GM12872 (cell line): Measurements from ENCODE around the gene NFKB2.

Source experiments
- TF ChIP-seq, protein P1 (sequence below): IDR thresholded peaks from 3 replicates; pipeline ENCODE4 v1.5.1; 2011; ENCODE audit warnings: low read depth, mild to moderate bottlenecking, low read length, moderate library complexity; ENCODE audit not compliant: insufficient read depth

Gene NFKB2

DNA sequence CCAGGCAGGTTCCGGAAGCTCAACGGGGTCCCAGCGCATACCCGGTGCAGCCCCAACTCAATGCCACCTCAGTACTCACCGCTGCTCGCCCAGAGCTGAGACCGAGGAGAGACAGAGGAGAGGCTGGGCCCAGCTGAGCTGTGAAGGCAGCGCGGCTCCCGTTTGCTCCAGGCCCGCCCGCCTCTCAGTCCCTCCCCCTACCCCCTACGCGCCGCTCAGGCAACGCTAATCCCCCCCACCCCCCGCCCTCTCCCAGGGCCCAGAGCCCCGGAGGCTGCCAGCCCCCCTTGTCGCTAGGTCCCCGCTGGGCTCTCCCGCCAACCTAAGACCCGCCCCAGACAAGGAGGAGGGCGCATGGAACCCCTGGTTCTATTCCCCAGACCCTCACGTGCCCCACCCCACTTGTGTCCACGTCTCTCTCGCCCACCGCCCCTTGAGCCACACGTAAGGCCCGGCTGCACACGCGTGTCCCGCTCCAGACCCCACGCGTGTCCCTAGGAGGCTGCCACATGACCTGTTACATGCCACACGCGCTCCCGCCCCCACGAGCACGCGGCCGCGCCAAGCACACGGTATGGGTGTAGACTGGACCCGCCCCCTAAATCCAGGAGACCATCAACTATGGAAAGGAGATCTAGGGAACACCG is 23.2 kb downstream of the NFKB2 start, which contains the start of gene PSD:
Gene PSD (minus strand): TSS at position 164 of the 647 bp plus-strand sequence. CDS start 1,747 bp downstream, outside the sequence.
- TF ChIP-seq, protein P1, sequence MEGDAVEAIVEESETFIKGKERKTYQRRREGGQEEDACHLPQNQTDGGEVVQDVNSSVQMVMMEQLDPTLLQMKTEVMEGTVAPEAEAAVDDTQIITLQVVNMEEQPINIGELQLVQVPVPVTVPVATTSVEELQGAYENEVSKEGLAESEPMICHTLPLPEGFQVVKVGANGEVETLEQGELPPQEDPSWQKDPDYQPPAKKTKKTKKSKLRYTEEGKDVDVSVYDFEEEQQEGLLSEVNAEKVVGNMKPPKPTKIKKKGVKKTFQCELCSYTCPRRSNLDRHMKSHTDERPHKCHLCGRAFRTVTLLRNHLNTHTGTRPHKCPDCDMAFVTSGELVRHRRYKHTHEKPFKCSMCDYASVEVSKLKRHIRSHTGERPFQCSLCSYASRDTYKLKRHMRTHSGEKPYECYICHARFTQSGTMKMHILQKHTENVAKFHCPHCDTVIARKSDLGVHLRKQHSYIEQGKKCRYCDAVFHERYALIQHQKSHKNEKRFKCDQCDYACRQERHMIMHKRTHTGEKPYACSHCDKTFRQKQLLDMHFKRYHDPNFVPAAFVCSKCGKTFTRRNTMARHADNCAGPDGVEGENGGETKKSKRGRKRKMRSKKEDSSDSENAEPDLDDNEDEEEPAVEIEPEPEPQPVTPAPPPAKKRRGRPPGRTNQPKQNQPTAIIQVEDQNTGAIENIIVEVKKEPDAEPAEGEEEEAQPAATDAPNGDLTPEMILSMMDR = no peak

DNA sequence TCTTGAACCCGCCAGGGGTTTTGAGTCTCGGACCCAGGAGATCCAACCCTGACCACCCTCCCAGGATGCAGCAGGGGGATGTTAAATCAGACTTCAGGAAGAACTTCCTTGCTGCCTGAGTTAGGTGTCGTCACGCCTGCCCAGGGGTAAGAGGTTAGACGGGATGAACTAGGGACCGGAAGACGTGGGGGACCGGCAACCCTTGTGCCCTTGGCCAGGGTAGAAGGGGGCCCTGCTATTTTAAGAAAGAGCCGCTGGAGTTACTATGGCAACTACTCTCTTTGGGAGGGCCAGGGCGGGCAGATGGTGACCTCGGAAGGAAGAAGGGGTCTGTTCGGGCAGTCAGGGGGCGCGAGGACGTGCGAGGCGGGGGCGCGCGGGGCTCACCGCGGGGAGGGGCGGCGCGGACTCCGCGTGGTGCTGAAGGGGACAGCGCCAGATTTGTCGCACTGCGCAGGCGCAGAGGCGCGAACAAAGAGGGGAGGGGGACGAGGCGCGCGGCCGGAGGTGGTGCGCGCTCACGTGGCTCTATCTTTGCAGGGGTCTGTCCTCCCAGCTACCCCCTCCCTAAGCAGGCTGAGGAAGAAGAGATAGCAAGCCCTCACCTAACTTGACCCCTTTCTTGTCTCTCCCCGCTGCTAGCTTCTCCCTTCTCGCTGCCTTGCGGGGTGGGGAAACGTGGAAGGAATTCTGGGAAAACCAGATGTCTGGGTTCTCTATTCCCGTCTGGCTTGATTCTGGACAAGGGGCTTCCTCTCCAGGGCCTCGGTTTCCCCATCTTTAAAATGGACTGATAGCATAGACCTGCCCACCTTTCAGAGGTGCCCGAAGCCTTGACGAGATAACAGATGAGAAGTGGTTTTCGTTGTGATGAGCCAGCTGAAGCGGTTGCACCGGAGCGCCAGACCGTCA is 24.0 kb downstream of the NFKB2 start:
- TF ChIP-seq, protein P1 = no peak

DNA sequence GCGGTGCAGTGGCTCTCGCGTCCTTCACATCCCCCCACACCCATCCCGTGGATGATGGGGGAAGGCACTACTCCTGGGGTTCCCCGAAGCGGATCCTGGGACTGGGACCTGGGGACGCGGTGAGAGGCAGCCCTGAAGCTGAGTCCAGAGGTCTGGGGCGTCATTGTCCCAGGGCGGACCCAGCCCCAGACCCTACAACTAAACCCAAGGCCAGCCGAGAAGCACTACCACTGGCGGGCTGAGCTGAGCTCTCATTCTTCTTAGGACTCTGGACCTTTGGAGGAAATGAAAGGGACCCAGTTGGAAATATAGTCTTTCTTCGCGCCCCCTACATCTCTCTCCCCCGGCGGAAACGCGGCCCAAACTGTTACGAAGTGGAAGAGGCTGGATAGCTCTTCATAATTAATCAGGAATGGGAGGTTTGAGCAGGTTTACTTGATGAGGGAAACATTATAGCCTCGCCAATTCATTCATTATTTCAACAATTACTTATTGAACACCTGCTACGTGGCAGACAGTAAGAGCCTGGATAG is 24.7 kb downstream of the NFKB2 start:
- TF ChIP-seq, protein P1 = no peak

DNA sequence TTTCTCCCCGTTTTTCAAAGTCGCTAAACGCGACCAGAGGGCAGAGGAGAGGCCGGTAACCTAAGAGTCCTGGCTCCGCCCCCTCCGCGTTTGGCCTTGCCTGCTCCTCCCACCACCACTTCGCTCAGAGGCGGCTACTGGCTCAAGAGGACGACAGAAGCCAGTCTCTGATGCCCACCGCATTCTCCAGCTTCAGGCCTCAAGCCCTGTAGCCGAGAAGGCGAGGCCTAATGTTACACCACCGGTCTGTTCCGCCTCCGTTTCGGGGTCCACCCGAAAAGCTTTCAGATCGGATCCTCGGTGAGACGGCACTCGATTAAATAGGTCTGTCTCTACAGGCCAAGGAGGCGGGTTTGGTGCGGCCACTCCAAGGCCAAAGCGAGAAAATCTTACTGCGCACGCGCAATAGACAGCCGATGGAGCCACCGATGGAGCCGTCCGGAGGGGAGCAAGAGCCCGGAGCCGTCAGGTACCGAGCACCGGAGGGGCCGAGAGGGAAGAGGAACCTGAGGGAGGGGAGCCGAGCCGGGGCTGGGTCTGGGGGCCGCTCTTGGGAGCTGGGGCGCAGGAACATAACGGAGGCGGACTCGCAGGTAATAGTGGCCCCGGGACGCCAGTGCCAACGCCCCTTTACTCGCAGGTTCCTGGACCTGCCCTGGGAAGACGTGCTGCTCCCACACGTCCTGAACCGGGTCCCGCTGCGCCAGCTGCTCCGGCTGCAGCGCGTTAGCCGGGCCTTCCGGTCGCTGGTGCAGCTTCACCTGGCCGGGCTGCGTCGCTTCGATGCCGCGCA is 25.4 kb downstream of the NFKB2 start, which contains the start of gene FBXL15:
Gene FBXL15 (plus strand): TSS at position 123 of the 793 bp plus-strand sequence. CDS start 294 bp downstream, at position 417.
- TF ChIP-seq, protein P1 = no peak

DNA sequence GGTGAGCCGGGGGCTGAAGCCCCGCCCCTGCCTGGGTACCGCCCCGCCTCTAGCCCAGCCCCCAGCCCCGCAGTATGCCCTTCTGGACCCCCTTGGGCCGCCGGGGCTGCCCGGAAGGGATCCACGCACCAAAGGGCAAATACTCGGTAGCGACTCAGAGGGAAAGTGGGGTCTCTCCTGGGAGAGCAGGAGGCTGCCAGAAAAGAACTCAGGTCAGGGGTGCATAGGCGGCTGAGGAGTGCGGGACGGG is 25.9 kb downstream of the NFKB2 start:
- TF ChIP-seq, protein P1 = no peak

DNA sequence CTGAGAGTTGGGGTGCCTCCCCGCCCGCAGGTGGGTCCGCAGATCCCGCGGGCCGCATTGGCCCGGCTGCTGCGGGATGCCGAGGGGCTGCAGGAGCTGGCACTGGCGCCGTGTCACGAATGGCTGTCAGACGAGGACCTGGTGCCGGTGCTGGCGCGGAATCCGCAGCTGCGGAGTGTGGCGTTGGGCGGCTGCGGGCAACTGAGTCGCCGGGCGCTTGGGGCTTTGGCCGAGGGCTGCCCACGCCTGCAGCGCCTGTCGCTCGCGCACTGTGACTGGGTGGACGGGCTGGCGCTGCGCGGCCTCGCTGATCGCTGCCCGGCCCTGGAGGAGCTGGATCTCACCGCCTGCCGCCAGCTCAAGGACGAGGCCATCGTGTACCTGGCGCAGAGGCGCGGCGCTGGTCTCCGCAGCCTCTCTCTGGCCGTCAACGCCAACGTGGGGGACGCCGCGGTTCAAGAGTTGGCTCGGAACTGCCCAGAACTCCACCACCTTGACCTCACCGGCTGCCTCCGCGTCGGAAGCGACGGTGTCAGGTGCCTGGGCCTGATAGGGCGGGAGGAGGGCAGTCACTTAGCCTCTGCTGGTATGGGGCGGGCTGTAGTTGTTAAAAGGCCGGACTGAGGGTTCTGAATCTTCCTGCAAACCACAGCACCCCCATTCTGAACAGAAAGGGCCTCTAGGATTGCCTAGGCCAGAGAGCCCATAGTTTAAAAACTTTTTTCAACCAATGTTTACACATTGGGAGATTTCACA is 26.4 kb downstream of the NFKB2 start:
- TF ChIP-seq, protein P1 = no peak
